SK-N-SH (cell line): ENCODE results near the gene NUDCD3. TPM values are rescaled to one million over a fixed set of nuclear protein-coding genes. Genes with fewer than 3 reads are reported as not detected.

Experiments
- CTCF ChIA-PET: fragments of 300-600, 350-600 bp; formaldehyde crosslinking; extraction: SDS; loops from one replicate; lab custom pipeline; 2021; lab: Yijun Ruan, JAX
- POLR2A ChIA-PET: fragments of 350-600 bp; sonication (Branson Sonifier 250); formaldehyde crosslinking; extraction: SDS; loops from one replicate; lab custom pipeline; 2020; ENCODE audit warnings: antibody characterized with exemption, inconsistent platforms; lab: Yijun Ruan, JAX
- DNase-seq: peaks from one replicate; pipeline ENCODE4 v3.0.0; 2012
- H2AFZ ChIP-seq: fragments of 200-600 bp; sonication (generic); 2 replicates; pipeline ENCODE4 v1.8.1; 2016; ENCODE audit warnings: antibody characterized with exemption, mild to moderate bottlenecking, low read depth
- H3F3A ChIP-seq: fragments of 200-600 bp; sonication (generic); replicated peaks from 2 replicates; pipeline ENCODE3; 2016; ENCODE audit warnings: antibody characterized with exemption, mild to moderate bottlenecking; ENCODE audit not compliant: insufficient read depth
- H3K27ac ChIP-seq, 2 experiments: fragments of 200-500 bp in 1 of 2; fragments of 200-600 bp in 1 of 2; sonication (Bioruptor generic) in 1 of 2; sonication (generic), shearing (Covaris generic) in 1 of 2; 2 replicates each; pipeline versions ENCODE4 v1.5.1 to v1.6.1; 2014 to 2016; ENCODE audit warnings: low read depth in 2 of 2, inconsistent platforms in 1 of 2, low read length in 1 of 2, mild to moderate bottlenecking in 1 of 2, mixed read lengths in 1 of 2
- H3K27me3 ChIP-seq: fragments of 200-600 bp; sonication (generic), shearing (Covaris generic); 2 replicates; pipeline ENCODE4 v1.6.1; 2016; ENCODE audit warnings: mixed run types; ENCODE audit not compliant: insufficient read depth
- H3K36me3 ChIP-seq, 2 experiments: fragments of 200-500 bp in 1 of 2; fragments of 200-600 bp in 1 of 2; sonication (Bioruptor generic) in 1 of 2; sonication (generic) in 1 of 2; replicated peaks in 1 of 2; 2 replicates each; pipeline versions ENCODE3 to v1.5.1; 2014 to 2016; ENCODE audit warnings: low read length in 1 of 2, mild to moderate bottlenecking in 1 of 2; ENCODE audit not compliant: insufficient read depth in 2 of 2, control insufficient read depth in 1 of 2
- H3K4me1 ChIP-seq, 2 experiments: fragments of 200-500 bp in 1 of 2; fragments of 200-600 bp in 1 of 2; sonication (Bioruptor generic) in 1 of 2; sonication (generic), shearing (Covaris generic) in 1 of 2; 2 replicates each; pipeline versions ENCODE4 v1.5.1 to v1.6.1; 2014 to 2016; ENCODE audit warnings: low read depth in 1 of 2, low read length in 1 of 2, mixed run types in 1 of 2; ENCODE audit not compliant: insufficient read depth in 2 of 2, control insufficient read depth in 1 of 2
- H3K4me2 ChIP-seq: fragments of 200-600 bp; sonication (generic), shearing (Covaris generic); 2 replicates; pipeline ENCODE4 v1.6.1; 2017; ENCODE audit warnings: mixed run types
- H3K4me3 ChIP-seq, 2 experiments: fragments of 200-500 bp in 1 of 2; fragments of 200-600 bp in 1 of 2; sonication (Bioruptor generic) in 1 of 2; sonication (generic), shearing (Covaris generic) in 1 of 2; 2 replicates each; pipeline versions ENCODE4 v1.5.1 to v1.8.1; 2014 to 2016; ENCODE audit warnings: low read depth in 2 of 2, inconsistent platforms in 1 of 2, low read length in 1 of 2, mild to moderate bottlenecking in 1 of 2, mixed read lengths in 1 of 2, moderate library complexity in 1 of 2
- H3K79me2 ChIP-seq: fragments of 200-600 bp; sonication (generic); 2 replicates; pipeline ENCODE4 v1.8.1; 2017; ENCODE audit warnings: mild to moderate bottlenecking; ENCODE audit not compliant: insufficient read depth
- H3K9ac ChIP-seq: fragments of 200-600 bp; sonication (generic); 2 replicates; pipeline ENCODE4 v1.6.1; 2017; ENCODE audit warnings: mixed run types
- H3K9me2 ChIP-seq: fragments of 200-600 bp; sonication (generic); 2 replicates; pipeline ENCODE4 v1.6.1; 2017; ENCODE audit warnings: mixed run types
- H3K9me3 ChIP-seq: fragments of 200-600 bp; sonication (generic); 2 replicates; pipeline ENCODE4 v1.6.1; 2017; ENCODE audit warnings: mixed run types, mild to moderate bottlenecking, moderate library complexity
- H4K20me1 ChIP-seq: fragments of 200-600 bp; sonication (generic); 2 replicates; pipeline ENCODE4 v1.6.1; 2017; ENCODE audit warnings: mild to moderate bottlenecking, mixed run types; ENCODE audit not compliant: insufficient read depth
- ELF1 ChIP-seq: IDR thresholded peaks from 2 replicates; pipeline ENCODE4 v1.4.0; 2012
- EP300 ChIP-seq, 2 experiments: IDR thresholded peaks; 2 replicates each; pipeline versions ENCODE4 v1.4.0 to v1.6.1; 2012; ENCODE audit warnings: borderline replicate concordance in 1 of 2, low read depth in 1 of 2, low read length in 1 of 2
- EZH2phosphoT487 ChIP-seq: fragments of 200-600 bp; sonication (generic); IDR thresholded peaks from 2 replicates; pipeline ENCODE4 v1.6.1; 2017; ENCODE audit warnings: low read depth, mixed run types, mild to moderate bottlenecking, antibody characterized with exemption, moderate library complexity, borderline replicate concordance
- MEF2A ChIP-seq: IDR thresholded peaks from 2 replicates; pipeline ENCODE4 v1.4.0; 2012; ENCODE audit warnings: low read depth, borderline replicate concordance
- NFIC ChIP-seq: IDR thresholded peaks from 2 replicates; pipeline ENCODE4 v1.4.0; 2012; ENCODE audit warnings: borderline replicate concordance
- NRF1 ChIP-seq: IDR thresholded peaks from 2 replicates; pipeline ENCODE4 v1.6.1; 2012; ENCODE audit warnings: low read depth, mild to moderate bottlenecking, low read length
- RAD21 ChIP-seq: IDR thresholded peaks from 2 replicates; pipeline ENCODE4 v1.6.1; 2012; ENCODE audit warnings: mild to moderate bottlenecking, low read length
- RFX5 ChIP-seq: IDR thresholded peaks from 2 replicates; pipeline ENCODE4 v1.6.1; 2012; ENCODE audit warnings: mild to moderate bottlenecking, improper control_type of control experiment, low read length
- RXRA ChIP-seq: IDR thresholded peaks from 2 replicates; pipeline ENCODE4 v1.4.0; 2012; ENCODE audit warnings: low read depth, mild to moderate bottlenecking, borderline replicate concordance
- SMC3 ChIP-seq: IDR thresholded peaks from 2 replicates; pipeline ENCODE4 v1.6.1; 2012; ENCODE audit warnings: low read depth, low read length, improper control_type of control experiment
- TCF12 ChIP-seq: IDR thresholded peaks from 2 replicates; pipeline ENCODE4 v1.4.0; 2012
- YY1 ChIP-seq: IDR thresholded peaks from 2 replicates; pipeline ENCODE4 v1.4.0; 2012; ENCODE audit warnings: low read depth, mild to moderate bottlenecking
- whole genome bisulfite sequencing: methylation state at CpG from one replicate; pipeline ENCODE4 v1.1.6; 2017; ENCODE audit warnings: low lambda C conversion rate; 5-methylcytosine and 5-hydroxymethylcytosine counted together
- polyA plus RNA-seq, 3 experiments: library from polyadenylated mRNA; depleted of rRNA; stranded (reverse); fragments of >200 nt; gene quantifications; 2 replicates each; pipeline ENCODE4 v1.2.3, GENCODE V29; 2012
- TF ChIP-seq, protein P1 (sequence below): fragments of 200-600 bp; sonication (generic); IDR thresholded peaks from 2 replicates; pipeline ENCODE4 v1.6.1; 2017; ENCODE audit warnings: antibody characterized with exemption, mild to moderate bottlenecking, moderate library complexity
- TF ChIP-seq, protein P2 (sequence below): fragments of 150-350 bp; IDR thresholded peaks from 2 replicates; pipeline ENCODE4 v1.6.1; 2016; ENCODE audit warnings: mild to moderate bottlenecking, low read depth, low read length
- TF ChIP-seq, protein P3 (sequence below): IDR thresholded peaks from 2 replicates; pipeline ENCODE4 v1.4.0; 2012; ENCODE audit warnings: low read depth, borderline replicate concordance

NUDCD3 gene
- polyA plus RNA-seq, 1 of the 3 experiments (the other 2 are of a cell fraction), result 66.0 TPM

DNA sequence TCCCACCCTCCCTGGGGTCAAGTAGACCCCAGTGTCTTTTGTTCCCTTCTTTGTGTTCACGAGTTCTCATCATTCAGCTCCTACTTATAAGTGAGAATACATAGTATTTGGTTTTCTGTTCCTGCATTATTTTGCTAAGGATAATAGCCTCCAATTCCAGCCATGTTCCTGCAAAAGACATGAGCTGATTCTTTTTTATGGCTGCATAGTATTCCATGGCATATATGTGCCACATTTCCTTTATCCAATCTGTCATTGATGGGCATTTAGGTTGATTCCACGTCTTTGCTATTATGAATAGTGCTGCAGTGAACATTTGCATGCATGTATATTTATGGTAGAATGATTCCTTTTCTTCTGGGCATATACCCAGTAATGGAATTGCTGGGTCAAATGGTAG, 136.8 kb downstream of the NUDCD3 start:
- WGBS, result 2% methylated on average over 2 of the region's 2 CpGs
- H3K27ac ChIP-seq, result no peak overlapping the region
- H3K36me3 ChIP-seq, result no peaks in the 10 kb centered on the region
- H3K9me3 ChIP-seq, result peaks cover 9% of the 10 kb centered on the region; the same call in 1 of the 2 replicates
- TF ChIP-seq YY1 (no peak), ELF1 (no peak), EZH2phosphoT487 (no peak), NRF1 (no peak)
- TF ChIP-seq, protein P1, sequence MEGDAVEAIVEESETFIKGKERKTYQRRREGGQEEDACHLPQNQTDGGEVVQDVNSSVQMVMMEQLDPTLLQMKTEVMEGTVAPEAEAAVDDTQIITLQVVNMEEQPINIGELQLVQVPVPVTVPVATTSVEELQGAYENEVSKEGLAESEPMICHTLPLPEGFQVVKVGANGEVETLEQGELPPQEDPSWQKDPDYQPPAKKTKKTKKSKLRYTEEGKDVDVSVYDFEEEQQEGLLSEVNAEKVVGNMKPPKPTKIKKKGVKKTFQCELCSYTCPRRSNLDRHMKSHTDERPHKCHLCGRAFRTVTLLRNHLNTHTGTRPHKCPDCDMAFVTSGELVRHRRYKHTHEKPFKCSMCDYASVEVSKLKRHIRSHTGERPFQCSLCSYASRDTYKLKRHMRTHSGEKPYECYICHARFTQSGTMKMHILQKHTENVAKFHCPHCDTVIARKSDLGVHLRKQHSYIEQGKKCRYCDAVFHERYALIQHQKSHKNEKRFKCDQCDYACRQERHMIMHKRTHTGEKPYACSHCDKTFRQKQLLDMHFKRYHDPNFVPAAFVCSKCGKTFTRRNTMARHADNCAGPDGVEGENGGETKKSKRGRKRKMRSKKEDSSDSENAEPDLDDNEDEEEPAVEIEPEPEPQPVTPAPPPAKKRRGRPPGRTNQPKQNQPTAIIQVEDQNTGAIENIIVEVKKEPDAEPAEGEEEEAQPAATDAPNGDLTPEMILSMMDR, result no peak
- TF ChIP-seq, all 33 proteins: peak for 0
- Histone ChIP-seq H3K9ac (no peak overlapping the region), H4K20me1 (no peaks in the 10 kb centered on the region), H2AFZ (no peak overlapping the region), H3F3A (no peaks in the 10 kb centered on the region), H3K27me3 (no peaks in the 10 kb centered on the region), H3K4me2 (no peak overlapping the region), H3K4me3 (no peak overlapping the region), H3K79me2 (no peaks in the 10 kb centered on the region), H3K9me2 (no peaks in the 10 kb centered on the region), H3K4me1 (no peaks in the 10 kb centered on the region)
- ChIA-PET CTCF (no interaction called here), POLR2A (no interaction called here)
- DNase-seq, result no peak

DNA sequence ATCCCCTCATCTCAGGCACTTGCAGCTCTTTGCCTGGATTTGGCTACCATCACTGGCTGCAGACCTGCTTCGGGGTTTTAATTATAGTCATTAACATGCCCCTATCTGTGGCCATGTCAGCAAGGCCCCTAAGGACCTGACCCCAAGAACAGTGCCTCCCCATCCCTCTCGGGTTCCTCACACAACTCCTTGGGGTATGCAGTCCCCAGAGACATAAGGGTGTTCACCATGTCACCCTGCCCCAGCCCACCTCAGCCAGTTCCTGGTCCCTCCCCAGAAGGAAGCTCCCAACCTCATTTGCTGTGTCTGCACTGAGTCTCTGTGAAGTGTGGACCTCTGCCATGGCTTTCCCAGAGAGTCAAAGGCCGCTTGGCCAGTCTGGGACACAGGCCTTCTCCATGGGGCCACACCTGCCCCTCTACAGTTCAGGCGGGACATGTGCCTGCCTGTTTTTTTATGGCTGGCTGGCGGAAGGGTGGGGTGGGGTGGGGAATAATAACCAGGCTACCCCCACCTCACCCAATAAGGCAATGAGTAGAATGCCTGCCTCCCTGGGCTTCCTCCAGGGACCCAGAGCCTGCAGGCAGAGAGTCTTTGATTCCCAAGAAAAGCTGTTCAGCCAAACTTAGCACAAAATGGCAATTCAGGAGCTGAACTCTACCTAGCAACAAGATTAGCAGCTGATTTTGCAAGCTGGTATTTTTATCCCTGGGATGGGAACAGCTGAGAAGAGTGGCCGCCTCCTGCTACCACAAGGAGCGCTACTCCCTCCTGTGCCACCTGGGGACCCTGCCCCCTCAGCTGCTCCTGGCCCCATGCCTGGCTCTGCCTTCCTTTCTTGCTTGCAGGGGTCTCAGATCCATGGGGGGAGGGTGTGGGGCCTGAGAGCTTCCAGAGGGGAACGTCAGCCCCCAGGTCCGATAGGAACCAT, 141.3 kb downstream of the NUDCD3 start:
- Histone ChIP-seq H3K27me3 (peaks cover 10% of the 10 kb centered on the region; the same call in 1 of the 2 replicates), H4K20me1 (no peaks in the 10 kb centered on the region), H3K9me3 (peaks cover 9% of the 10 kb centered on the region; the same call in 1 of the 2 replicates), H3F3A (no peaks in the 10 kb centered on the region), H3K27ac (no peak overlapping the region), H3K79me2 (no peaks in the 10 kb centered on the region), H3K9me2 (no peaks in the 10 kb centered on the region), H3K4me1 (no peaks in the 10 kb centered on the region; a peak in 1 of 4 replicates), H3K9ac (no peak overlapping the region), H3K4me2 (no peak overlapping the region), H3K4me3 (no peak overlapping the region), H2AFZ (no peak overlapping the region), H3K36me3 (no peaks in the 10 kb centered on the region)
- POLR2A ChIA-PET, result no interaction called here
- no peak for DNase-seq
- CTCF ChIA-PET, result interaction anchor here (0.7 to 4.3 kb wide), 13 partner anchors 9 to 216 kb away, joined by 3 to 18 read pairs (median 5); partner anchors contain the start of gene NUDCD3
- peak; percentile 81 for TF ChIP-seq RFX5
- TF ChIP-seq MEF2A, result no peak
- WGBS, result 65% methylated on average over 9 of the region's 9 CpGs

DNA sequence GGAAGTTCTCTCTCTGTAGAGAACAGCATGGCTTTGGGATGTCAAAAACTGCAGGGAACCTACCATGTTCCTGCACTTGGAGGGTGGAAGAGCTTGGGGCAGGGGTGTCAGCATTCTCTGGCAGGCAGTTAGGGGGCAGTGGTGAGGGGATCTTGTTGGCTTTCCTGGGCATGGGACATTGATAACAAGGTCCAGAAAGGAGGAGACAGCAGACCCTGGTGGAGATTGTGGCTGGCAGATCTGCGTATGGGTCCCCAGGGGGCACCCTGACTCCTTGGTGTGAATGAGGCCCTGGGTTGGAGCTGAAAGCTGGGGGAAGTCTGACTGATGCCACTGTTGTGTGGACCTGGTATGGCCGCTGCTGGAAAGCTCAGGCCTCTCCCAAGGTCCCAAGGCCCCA, 142.2 kb downstream of the NUDCD3 start:
- POLR2A ChIA-PET, result no interaction called here
- 63% methylated on average over 2 of the region's 2 CpGs for WGBS

More for the DNA sequence above, 142.2 kb downstream of the NUDCD3 start:
- H3K4me1 ChIP-seq, result no peaks in the 10 kb centered on the region; a peak in 1 of 4 replicates
- H3K4me2 ChIP-seq, result no peak overlapping the region
- H2AFZ ChIP-seq, result no peak overlapping the region
- no peaks in the 10 kb centered on the region for H3F3A ChIP-seq
- no peak overlapping the region for H3K27ac ChIP-seq
- no peaks in the 10 kb centered on the region for H3K9me2 ChIP-seq
- peak; percentile 62 for TF ChIP-seq RAD21
- TF ChIP-seq, protein P2, sequence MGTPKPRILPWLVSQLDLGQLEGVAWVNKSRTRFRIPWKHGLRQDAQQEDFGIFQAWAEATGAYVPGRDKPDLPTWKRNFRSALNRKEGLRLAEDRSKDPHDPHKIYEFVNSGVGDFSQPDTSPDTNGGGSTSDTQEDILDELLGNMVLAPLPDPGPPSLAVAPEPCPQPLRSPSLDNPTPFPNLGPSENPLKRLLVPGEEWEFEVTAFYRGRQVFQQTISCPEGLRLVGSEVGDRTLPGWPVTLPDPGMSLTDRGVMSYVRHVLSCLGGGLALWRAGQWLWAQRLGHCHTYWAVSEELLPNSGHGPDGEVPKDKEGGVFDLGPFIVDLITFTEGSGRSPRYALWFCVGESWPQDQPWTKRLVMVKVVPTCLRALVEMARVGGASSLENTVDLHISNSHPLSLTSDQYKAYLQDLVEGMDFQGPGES, result no peak
- TF ChIP-seq TCF12, result no peak
- TF ChIP-seq RXRA, result no peak
- no peak for TF ChIP-seq EP300 (IDR thresholded peaks at IDR 0.05; ENCODE audit: borderline replicate concordance in 1 of 2, low read depth in 1 of 2, low read length in 1 of 2)
- peak; percentile 55 for TF ChIP-seq SMC3
- TF ChIP-seq, protein P1, result peak; percentile 61
- TF ChIP-seq, protein P3, sequence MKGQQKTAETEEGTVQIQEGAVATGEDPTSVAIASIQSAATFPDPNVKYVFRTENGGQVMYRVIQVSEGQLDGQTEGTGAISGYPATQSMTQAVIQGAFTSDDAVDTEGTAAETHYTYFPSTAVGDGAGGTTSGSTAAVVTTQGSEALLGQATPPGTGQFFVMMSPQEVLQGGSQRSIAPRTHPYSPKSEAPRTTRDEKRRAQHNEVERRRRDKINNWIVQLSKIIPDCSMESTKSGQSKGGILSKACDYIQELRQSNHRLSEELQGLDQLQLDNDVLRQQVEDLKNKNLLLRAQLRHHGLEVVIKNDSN, result no peak
- no peak for TF ChIP-seq NFIC
- no peaks in the 10 kb centered on the region for H4K20me1 ChIP-seq
- H3K36me3 ChIP-seq, result no peaks in the 10 kb centered on the region
- H3K27me3 ChIP-seq, result peaks cover 10% of the 10 kb centered on the region; the same call in 1 of the 2 replicates
- H3K79me2 ChIP-seq, result no peaks in the 10 kb centered on the region
- H3K9me3 ChIP-seq, result peaks cover 9% of the 10 kb centered on the region; the same call in 1 of the 2 replicates
- peak; percentile 44 for DNase-seq
- no peak overlapping the region for H3K4me3 ChIP-seq
- no peak overlapping the region for H3K9ac ChIP-seq
- CTCF ChIA-PET, result interaction anchor here (0.7 to 4.3 kb wide), 14 partner anchors 9 to 515 kb away, joined by 3 to 18 read pairs (median 5); partner anchors contain the start of gene NUDCD3
